GM12878 (cell line): ENCODE data around the gene SYPL2. TPM values are rescaled to one million over a fixed set of nuclear protein-coding genes. Genes with fewer than 3 reads are reported as not detected.

Experiments used
- ATAC-seq: fragments of 200-7000 bp; cut with Tn5 transposase; 3 replicates; pipeline ENCODE4 v1.9.1; 2020; ENCODE audit warnings: mild to moderate bottlenecking, moderate library complexity
- BruUV-seq: library from RNA; stranded (reverse); fragments of 400-500 nt; replicated peaks from 2 replicates; lab custom pipeline; 2021; lab: Mats Ljungman, UMichigan
- CTCF ChIA-PET: fragments of 300-600 bp; sonication (Branson Sonifier 250); formaldehyde crosslinking; extraction: SDS; loops from one replicate; lab custom pipeline; 2021; ENCODE audit warnings: inconsistent platforms; lab: Yijun Ruan, JAX
- POLR2A ChIA-PET: fragments of 350-600 bp; formaldehyde crosslinking; extraction: SDS; loops from one replicate; lab custom pipeline; 2021; ENCODE audit warnings: inconsistent platforms; lab: Charles Lee
- RAD21 ChIA-PET: fragments of 300-600 bp; sonication (Branson Sonifier 250); formaldehyde crosslinking; loops from one replicate; lab custom pipeline; 2023; ENCODE audit warnings: antibody characterized with exemption; ENCODE audit not compliant: unreplicated experiment; lab: Charles Lee
- SMC1A ChIA-PET: fragments of 300-600 bp; sonication (Branson Sonifier 250); formaldehyde crosslinking; loops from one replicate; lab custom pipeline; 2023; ENCODE audit not compliant: unreplicated experiment, uncharacterized antibody; lab: Charles Lee
- DNase-seq: peaks from one replicate; pipeline ENCODE4 v3.0.0-alpha.2; 2011; ENCODE audit warnings: low read depth, low spot score
- FAIRE-seq: peaks from 3 replicates; lab custom pipeline; 2011; peaks lifted over from hg19 to GRCh38; lab: Jason Lieb, UNC
- H2AFZ ChIP-seq: 2 replicates; pipeline ENCODE4 v1.6.0; 2011; ENCODE audit warnings: low read depth, low read length, control low read depth; ENCODE audit not compliant: control insufficient read depth
- H3K27ac ChIP-seq: 2 replicates; pipeline ENCODE4 v1.5.1; 2011; ENCODE audit warnings: control low read depth; ENCODE audit not compliant: control insufficient read depth, insufficient read depth
- H3K27me3 ChIP-seq, 2 experiments: replicated peaks in 1 of 2; 2 replicates each; pipeline versions ENCODE4 v1.6.0 to v1.6.1; 2011; ENCODE audit warnings: low read length in 1 of 2; ENCODE audit not compliant: control insufficient read depth in 2 of 2, insufficient read depth in 2 of 2
- H3K36me3 ChIP-seq, 2 experiments: 2 replicates each; pipeline ENCODE4 v1.5.1; 2011; ENCODE audit warnings: low read length in 1 of 2; ENCODE audit not compliant: control insufficient read depth in 2 of 2, insufficient read depth in 2 of 2
- H3K4me1 ChIP-seq: 2 replicates; pipeline ENCODE4 v1.6.1; 2011; ENCODE audit warnings: mild to moderate bottlenecking, low read length, moderate library complexity, mixed read lengths; ENCODE audit not compliant: control insufficient read depth, insufficient read depth
- H3K4me2 ChIP-seq: 2 replicates; pipeline ENCODE4 v1.6.0; 2011; ENCODE audit warnings: control low read depth; ENCODE audit not compliant: control insufficient read depth, insufficient read depth
- H3K4me3 ChIP-seq: fragments of 200-600 bp; sonication (generic); 2 replicates; pipeline ENCODE4 v1.5.1; 2016
- H3K79me2 ChIP-seq: 2 replicates; pipeline ENCODE4 v1.6.0; 2011; ENCODE audit warnings: low read length; ENCODE audit not compliant: control insufficient read depth, insufficient read depth
- H3K9ac ChIP-seq: 2 replicates; pipeline ENCODE4 v1.8.0; 2011; ENCODE audit warnings: low read length, control low read depth, mixed read lengths; ENCODE audit not compliant: control insufficient read depth, insufficient read depth
- H3K9me3 ChIP-seq: replicated peaks from 3 replicates; pipeline ENCODE4 v1.5.1; 2011; ENCODE audit warnings: mild to moderate bottlenecking, low read length; ENCODE audit not compliant: control insufficient read depth, insufficient read depth
- H4K20me1 ChIP-seq: 2 replicates; pipeline ENCODE4 v1.6.0; 2011; ENCODE audit not compliant: control insufficient read depth, insufficient read depth
- HCFC1 ChIP-seq: fragments of 150-350 bp; IDR thresholded peaks from 2 replicates; pipeline ENCODE4 v1.6.1; 2014; ENCODE audit warnings: low read length
- KAT2A ChIP-seq: conservative IDR thresholded peaks from 2 replicates; pipeline ENCODE4 v1.6.1; 2011; ENCODE audit warnings: low read depth, low read length; ENCODE audit not compliant: control insufficient read depth
- SUZ12 ChIP-seq: fragments of 200-600 bp; sonication (generic); IDR thresholded peaks from one replicate; pipeline ENCODE4 v1.6.1; 2018; ENCODE audit warnings: antibody characterized with exemption, mild to moderate bottlenecking; ENCODE audit not compliant: unreplicated experiment
- YBX1 ChIP-seq: fragments of 450-650 bp; IDR thresholded peaks from 2 replicates; pipeline ENCODE4 v1.6.1; 2016; ENCODE audit warnings: antibody characterized with exemption
- ZNF274 ChIP-seq: IDR thresholded peaks from one replicate; pipeline ENCODE4 v1.8.0; 2011; ENCODE audit not compliant: insufficient read length, insufficient read depth
- ZNF384 ChIP-seq: IDR thresholded peaks from 2 replicates; pipeline ENCODE4 v1.6.1; 2012; ENCODE audit warnings: low read depth, mild to moderate bottlenecking, low read length, improper control_type of control experiment, borderline replicate concordance
- ZSCAN29 ChIP-seq: fragments of 450-650 bp; IDR thresholded peaks from 2 replicates; pipeline ENCODE4 v1.6.1; 2017; ENCODE audit warnings: mild to moderate bottlenecking, moderate library complexity
- WGBS: methylation state at CpG from one replicate; pipeline ENCODE4 v1.1.6; 2016; ENCODE audit warnings: low lambda C conversion rate; ENCODE audit not compliant: insufficient replicate concordance, insufficient coverage; ENCODE audit errors: missing lambda C conversion rate; 5-methylcytosine and 5-hydroxymethylcytosine counted together
- in situ Hi-C: fragments of 300-500 bp; cut with MboI; formaldehyde crosslinking; loops from 9 replicates; pipeline ENCODE4 v1.14.3; 2018; ENCODE audit warnings: mixed read lengths
- intact Hi-C: fragments of 100-400 bp; cut with micrococcal nuclease; formaldehyde crosslinking; loops from one replicate; pipeline ENCODE4 v1.14.2; 2022; ENCODE audit not compliant: unreplicated experiment
- polyA plus RNA-seq, 11 experiments: library from polyadenylated mRNA; depleted of rRNA in 4 of 11; unstranded in 6 of 11; stranded (reverse) in 5 of 11; fragments of >200 nt; fragmentation: Nextera tagmentation in 4 of 11; fragmentation: Illumina TruSeq in 1 of 11; extraction: Ambion mirVana in 4 of 11; extraction: Trizol in 1 of 11; gene quantifications; 1 replicate in 1 of 11; 2 replicates in 10 of 11; pipeline versions ENCODE4 v1.2.1 to v1.2.3, GENCODE V29; 2011 to 2016; ENCODE audit warnings: inconsistent platforms in 2 of 11, missing spikeins in 2 of 11, low read depth in 1 of 11
- total RNA-seq, 4 experiments: library from RNA; depleted of rRNA in 3 of 4; stranded (reverse); fragments of >200 nt in 3 of 4; fragmentation: Illumina TruSeq in 1 of 4; extraction: Trizol in 1 of 4; gene quantifications; 2 replicates each; pipeline versions ENCODE4 v1.2.1 to v1.2.3, GENCODE V29; 2013 to 2021
- TF ChIP-seq, protein P1 (sequence below): IDR thresholded peaks from 2 replicates; pipeline ENCODE4 v1.6.1; 2012; ENCODE audit warnings: low read depth, low read length, improper control_type of control experiment
- TF ChIP-seq, protein P2 (sequence below): fragments of 450-650 bp; IDR thresholded peaks from 2 replicates; pipeline ENCODE4 v1.6.1; 2017; ENCODE audit warnings: mild to moderate bottlenecking
- TF ChIP-seq, protein P3 (sequence below): IDR thresholded peaks from 2 replicates; pipeline ENCODE4 v1.6.1; 2011; ENCODE audit warnings: borderline replicate concordance, low read depth, mild to moderate bottlenecking, moderate library complexity, low read length; ENCODE audit not compliant: insufficient read depth, poor library complexity, severe bottlenecking
- TF ChIP-seq, protein P4 (sequence below): fragments of 450-650 bp; IDR thresholded peaks from 2 replicates; pipeline ENCODE4 v1.6.1; 2018; ENCODE audit warnings: borderline replicate concordance, mild to moderate bottlenecking; ENCODE audit not compliant: partially characterized antibody
- TF ChIP-seq, protein P5 (sequence below): fragments of 450-650 bp; IDR thresholded peaks from 2 replicates; pipeline ENCODE4 v1.6.1; 2014; ENCODE audit warnings: mild to moderate bottlenecking

The SYPL2 gene
- total and polyA plus RNA-seq, 10 of the 15 experiments (the other 5 are each of a cell fraction or from before 2014, with no cell fraction given) = 0.04 to 0.11 (median 0.06) TPM; not detected in 3

DNA sequence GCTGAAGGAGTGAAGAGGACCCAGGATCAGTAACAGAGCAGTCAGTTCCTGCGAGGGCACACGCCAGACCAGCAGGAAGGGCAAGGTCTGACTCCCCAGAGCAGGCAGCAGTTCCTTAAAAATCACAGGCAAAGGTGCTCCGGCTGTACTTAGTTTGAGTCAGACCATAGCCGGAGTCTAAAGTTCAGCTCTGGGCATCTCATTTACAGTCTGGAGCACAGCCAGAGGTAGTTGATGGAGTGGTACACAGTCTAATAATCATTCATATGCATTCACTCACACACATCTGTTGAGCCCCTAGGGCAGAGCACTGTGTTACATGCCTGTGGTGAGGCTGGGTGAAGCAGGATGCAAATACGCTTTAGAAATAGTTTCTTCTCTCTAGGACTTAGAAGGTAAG lies 50.5 kb downstream of the SYPL2 start:
- TF ChIP-seq, protein P1, sequence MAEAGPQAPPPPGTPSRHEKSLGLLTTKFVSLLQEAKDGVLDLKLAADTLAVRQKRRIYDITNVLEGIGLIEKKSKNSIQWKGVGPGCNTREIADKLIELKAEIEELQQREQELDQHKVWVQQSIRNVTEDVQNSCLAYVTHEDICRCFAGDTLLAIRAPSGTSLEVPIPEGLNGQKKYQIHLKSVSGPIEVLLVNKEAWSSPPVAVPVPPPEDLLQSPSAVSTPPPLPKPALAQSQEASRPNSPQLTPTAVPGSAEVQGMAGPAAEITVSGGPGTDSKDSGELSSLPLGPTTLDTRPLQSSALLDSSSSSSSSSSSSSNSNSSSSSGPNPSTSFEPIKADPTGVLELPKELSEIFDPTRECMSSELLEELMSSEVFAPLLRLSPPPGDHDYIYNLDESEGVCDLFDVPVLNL = no peak
- TF ChIP-seq SUZ12 (no peak), HCFC1 (no peak), ZNF274 (no peak), YBX1 (no peak), ZSCAN29 (no peak), KAT2A (no peak), ZNF384 (no peak)
- TF ChIP-seq, protein P2, sequence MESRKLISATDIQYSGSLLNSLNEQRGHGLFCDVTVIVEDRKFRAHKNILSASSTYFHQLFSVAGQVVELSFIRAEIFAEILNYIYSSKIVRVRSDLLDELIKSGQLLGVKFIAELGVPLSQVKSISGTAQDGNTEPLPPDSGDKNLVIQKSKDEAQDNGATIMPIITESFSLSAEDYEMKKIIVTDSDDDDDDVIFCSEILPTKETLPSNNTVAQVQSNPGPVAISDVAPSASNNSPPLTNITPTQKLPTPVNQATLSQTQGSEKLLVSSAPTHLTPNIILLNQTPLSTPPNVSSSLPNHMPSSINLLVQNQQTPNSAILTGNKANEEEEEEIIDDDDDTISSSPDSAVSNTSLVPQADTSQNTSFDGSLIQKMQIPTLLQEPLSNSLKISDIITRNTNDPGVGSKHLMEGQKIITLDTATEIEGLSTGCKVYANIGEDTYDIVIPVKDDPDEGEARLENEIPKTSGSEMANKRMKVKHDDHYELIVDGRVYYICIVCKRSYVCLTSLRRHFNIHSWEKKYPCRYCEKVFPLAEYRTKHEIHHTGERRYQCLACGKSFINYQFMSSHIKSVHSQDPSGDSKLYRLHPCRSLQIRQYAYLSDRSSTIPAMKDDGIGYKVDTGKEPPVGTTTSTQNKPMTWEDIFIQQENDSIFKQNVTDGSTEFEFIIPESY = no peak
- TF ChIP-seq, protein P3, sequence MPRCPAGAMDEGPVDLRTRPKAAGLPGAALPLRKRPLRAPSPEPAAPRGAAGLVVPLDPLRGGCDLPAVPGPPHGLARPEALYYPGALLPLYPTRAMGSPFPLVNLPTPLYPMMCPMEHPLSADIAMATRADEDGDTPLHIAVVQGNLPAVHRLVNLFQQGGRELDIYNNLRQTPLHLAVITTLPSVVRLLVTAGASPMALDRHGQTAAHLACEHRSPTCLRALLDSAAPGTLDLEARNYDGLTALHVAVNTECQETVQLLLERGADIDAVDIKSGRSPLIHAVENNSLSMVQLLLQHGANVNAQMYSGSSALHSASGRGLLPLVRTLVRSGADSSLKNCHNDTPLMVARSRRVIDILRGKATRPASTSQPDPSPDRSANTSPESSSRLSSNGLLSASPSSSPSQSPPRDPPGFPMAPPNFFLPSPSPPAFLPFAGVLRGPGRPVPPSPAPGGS = no peak
- TF ChIP-seq, protein P4, sequence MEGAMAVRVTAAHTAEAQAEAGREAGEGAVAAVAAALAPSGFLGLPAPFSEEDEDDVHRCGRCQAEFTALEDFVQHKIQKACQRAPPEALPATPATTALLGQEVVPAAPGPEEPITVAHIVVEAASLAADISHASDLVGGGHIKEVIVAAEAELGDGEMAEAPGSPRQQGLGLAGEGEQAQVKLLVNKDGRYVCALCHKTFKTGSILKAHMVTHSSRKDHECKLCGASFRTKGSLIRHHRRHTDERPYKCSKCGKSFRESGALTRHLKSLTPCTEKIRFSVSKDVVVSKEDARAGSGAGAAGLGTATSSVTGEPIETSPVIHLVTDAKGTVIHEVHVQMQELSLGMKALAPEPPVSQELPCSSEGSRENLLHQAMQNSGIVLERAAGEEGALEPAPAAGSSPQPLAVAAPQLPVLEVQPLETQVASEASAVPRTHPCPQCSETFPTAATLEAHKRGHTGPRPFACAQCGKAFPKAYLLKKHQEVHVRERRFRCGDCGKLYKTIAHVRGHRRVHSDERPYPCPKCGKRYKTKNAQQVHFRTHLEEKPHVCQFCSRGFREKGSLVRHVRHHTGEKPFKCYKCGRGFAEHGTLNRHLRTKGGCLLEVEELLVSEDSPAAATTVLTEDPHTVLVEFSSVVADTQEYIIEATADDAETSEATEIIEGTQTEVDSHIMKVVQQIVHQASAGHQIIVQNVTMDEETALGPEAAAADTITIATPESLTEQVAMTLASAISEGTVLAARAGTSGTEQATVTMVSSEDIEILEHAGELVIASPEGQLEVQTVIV = no peak
- TF ChIP-seq, protein P5, sequence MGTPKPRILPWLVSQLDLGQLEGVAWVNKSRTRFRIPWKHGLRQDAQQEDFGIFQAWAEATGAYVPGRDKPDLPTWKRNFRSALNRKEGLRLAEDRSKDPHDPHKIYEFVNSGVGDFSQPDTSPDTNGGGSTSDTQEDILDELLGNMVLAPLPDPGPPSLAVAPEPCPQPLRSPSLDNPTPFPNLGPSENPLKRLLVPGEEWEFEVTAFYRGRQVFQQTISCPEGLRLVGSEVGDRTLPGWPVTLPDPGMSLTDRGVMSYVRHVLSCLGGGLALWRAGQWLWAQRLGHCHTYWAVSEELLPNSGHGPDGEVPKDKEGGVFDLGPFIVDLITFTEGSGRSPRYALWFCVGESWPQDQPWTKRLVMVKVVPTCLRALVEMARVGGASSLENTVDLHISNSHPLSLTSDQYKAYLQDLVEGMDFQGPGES = no peak
- H4K20me1 ChIP-seq = no peaks in the 10 kb centered on the region
- H3K4me2 ChIP-seq = no peak overlapping the region
- DNase-seq = no peak
- 59% methylated on average over 5 of the region's 5 CpGs for WGBS
- no peak for ATAC-seq
- no peak for FAIRE-seq
- CTCF ChIA-PET = interaction anchor here (1.7 to 19.4 kb wide), 3 partner anchors 15 to 123 kb away, joined by 4 to 240 read pairs (median 50); partner anchors contain the start of gene CYB561D1
- no peaks in the 10 kb centered on the region for H3K4me1 ChIP-seq
- BruUV-seq = no TSS peak
- H3K9me3 ChIP-seq = no peaks in the 10 kb centered on the region
- no peak overlapping the region for H2AFZ ChIP-seq
- no peaks in the 10 kb centered on the region; a peak in 2 of 4 replicates for H3K27me3 ChIP-seq
- in situ Hi-C loops = no loop called here
- no peaks in the 10 kb centered on the region for H3K36me3 ChIP-seq
- H3K9ac ChIP-seq = no peak overlapping the region
- SMC1A ChIA-PET = interaction anchor here (1.1 to 15.8 kb wide), 2 partner anchors 10 to 11 kb away, joined by 3 to 205 read pairs; no protein-coding TSS in a partner anchor
- H3K4me3 ChIP-seq = no peak overlapping the region
- RAD21 ChIA-PET = interaction anchor here (0.5 to 2.4 kb wide), 2 partner anchors 15 to 390 kb away, joined by 4 to 21 read pairs; no protein-coding TSS in a partner anchor
- POLR2A ChIA-PET = interaction anchor here (0.7 to 1.0 kb wide), 2 partner anchors 12 to 18 kb away, joined by 3 to 4 read pairs; no protein-coding TSS in a partner anchor
- no peaks in the 10 kb centered on the region for H3K79me2 ChIP-seq
- H3K27ac ChIP-seq = no peak overlapping the region
- intact Hi-C loops = no loop called here
